Psoas muscle (tissue), 8 donors: Measurements from ENCODE around the gene TRIP10. TPM values are rescaled to one million over a fixed set of nuclear protein-coding genes. Genes with fewer than 3 reads are reported as not detected.
"Not testable (repeated sequence)": the region's sequence is repeated elsewhere in the genome, so short reads cannot be mapped to it uniquely, and the experiment has no call there.

Experiments
- ATAC-seq, 4 donors: fragments of 200-7000 bp; cut with Tn5 transposase; one replicate each; pipeline ENCODE4 v1.9.1; 2020; ENCODE audit warnings: moderate library complexity in 3 of 4, mild to moderate bottlenecking in 2 of 4
- DNase-seq, 2 donors: peaks; one replicate each; pipeline ENCODE4 v3.0.0-alpha.2; 2020
- H3K27ac ChIP-seq: fragments of 200-600 bp; one replicate; pipeline ENCODE4 v1.8.0; 2022
- H3K27me3 ChIP-seq, 3 donors: fragments of 200-600 bp in 1 of 3; one replicate each; pipeline versions ENCODE4 v1.6.1 to v1.8.0; 2013 to 2022; ENCODE audit warnings: low read length in 2 of 3, mild to moderate bottlenecking in 2 of 3, moderate library complexity in 1 of 3; ENCODE audit not compliant: insufficient read depth in 3 of 3
- H3K36me3 ChIP-seq, 2 donors: fragments of 200-600 bp in 1 of 2; one replicate each; pipeline versions ENCODE4 v1.6.1 to v1.8.0; 2013 to 2022; ENCODE audit warnings: low read depth in 1 of 2, mild to moderate bottlenecking in 1 of 2, moderate library complexity in 1 of 2; ENCODE audit not compliant: insufficient read depth in 1 of 2
- H3K4me1 ChIP-seq: fragments of 200-600 bp; one replicate; pipeline ENCODE4 v1.8.0; 2022
- H3K4me3 ChIP-seq: fragments of 200-600 bp; one replicate; pipeline ENCODE4 v1.8.0; 2022; ENCODE audit warnings: mild to moderate bottlenecking
- H3K9me3 ChIP-seq: fragments of 200-600 bp; one replicate; pipeline ENCODE4 v1.8.0; 2022
- CTCF ChIP-seq: fragments of 200-600 bp; IDR thresholded peaks from one replicate; pipeline ENCODE4 v1.8.0; 2022; ENCODE audit warnings: antibody characterized with exemption
- WGBS, 3 donors: extraction: QIAGEN DNeasy Blood & Tissue Kit; methylation state at CpG; one replicate each; pipeline versions ENCODE4 v1.1.6 to v1.1.7; 2013; 5-methylcytosine and 5-hydroxymethylcytosine counted together
- intact Hi-C, 2 donors: fragments of 100-400 bp; cut with DNase I; formaldehyde crosslinking; loops; one replicate each; pipeline versions ENCODE4 v1.11.0 to v1.14.2; 2022
- polyA plus RNA-seq, 3 donors: library from polyadenylated mRNA; stranded (reverse); fragments of 200-250 nt; gene quantifications; one replicate each; pipeline ENCODE4 v1.2.3, GENCODE V29; 2013
- total RNA-seq, 4 donors: library from RNA; stranded (reverse); fragmentation: NEBNext Ultra II Directional in 2 of 4; extraction: Animal tissue kit (Norgen Biotek cat#: 25700) in 2 of 4; gene quantifications; one replicate each; pipeline versions ENCODE4 v1.2.1 to v1.2.4, GENCODE V29; 2021 to 2023
- donor health status: healthy with polysubstance abuse.
- donor health status: DM: no; HTN: no; CAD: no; lungs with moderate emphysema.
- donor health status: Bipolar disorder and iron deficiency.
- donor health status: healthy.
- donor health status: DM: yes; HTN: yes; CAD: no.
- donor health status: DM: no; HTN: no; CAD: no.
- donor health status: DM: no; HTN: no; CAD: no.
- donor health status: DM: yes; HTN: yes; CAD: no.

TRIP10 gene
- total and polyA plus RNA-seq, 7 donors, result 104 to 297 (median 230) TPM

DNA sequence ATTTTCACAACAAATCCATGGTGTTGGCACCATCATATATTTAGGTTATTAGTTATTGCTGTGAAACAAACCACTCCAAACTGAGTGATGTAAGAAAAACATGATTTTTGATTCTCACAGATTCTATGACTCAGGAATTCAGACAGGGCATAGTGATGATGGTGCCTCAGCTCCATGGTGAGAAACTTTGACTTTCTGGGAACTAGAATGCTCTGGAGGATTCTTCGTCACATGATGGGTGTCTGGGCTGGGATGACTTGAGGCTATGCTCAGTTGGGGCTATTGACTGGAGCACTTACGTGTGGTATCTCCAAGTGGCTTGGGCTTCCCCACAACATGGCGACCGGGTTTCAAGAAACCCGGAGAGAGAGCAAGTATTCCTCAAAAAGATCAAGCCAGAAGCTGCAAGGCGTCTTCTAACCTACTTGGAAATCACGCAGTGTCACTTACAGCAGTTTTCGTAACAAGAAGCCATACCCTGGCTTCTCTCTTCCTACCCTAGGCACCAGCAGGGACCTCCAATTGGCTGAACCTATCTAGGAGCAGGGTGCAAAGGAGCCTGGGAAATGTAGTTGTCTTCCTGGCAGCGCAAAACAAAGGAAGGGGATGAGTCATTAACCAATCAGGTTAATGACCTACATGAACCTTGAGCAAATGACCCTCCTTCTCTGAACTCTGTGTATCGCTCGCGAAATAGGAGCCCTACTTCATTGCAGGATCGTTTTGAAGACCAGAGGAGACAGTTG lies 55.4 kb downstream of the TRIP10 start:
- Histone ChIP-seq H3K9me3 (peaks cover 20% of the 10 kb centered on the region), H3K36me3 (no peaks in the 10 kb centered on the region), H3K27me3 (no peaks in the 10 kb centered on the region), H3K4me1 (no peaks in the 10 kb centered on the region), H3K4me3 (no peak overlapping the region), H3K27ac (no peak overlapping the region)
- intact Hi-C loops, result no loop called here
- WGBS, 3 donors, result 64 to 82% (median 66%) methylated on average over 13 of the region's 13 CpGs
- TF ChIP-seq CTCF, result no peak
- no peak for DNase-seq
- ATAC-seq, result no peak

GRCh38 chr19:6796278-6796677 lies 56.8 kb downstream of the TRIP10 start:
- ATAC-seq (no peak), DNase-seq (no peak)
- Histone ChIP-seq H3K4me1 (no peaks in the 10 kb centered on the region), H3K4me3 (no peak overlapping the region), H3K9me3 (peaks cover 20% of the 10 kb centered on the region), H3K36me3 (no peaks in the 10 kb centered on the region), H3K27ac (no peak overlapping the region), H3K27me3 (no peaks in the 10 kb centered on the region)
- no peak for TF ChIP-seq CTCF
- intact Hi-C loops, result no loop called here
- 82 to 89% (median 84%) methylated on average over 4 of the region's 4 CpGs for WGBS, 3 donors

- DNase-seq (no peak), ATAC-seq (no peak)
- Histone ChIP-seq H3K36me3 (no peaks in the 10 kb centered on the region), H3K27ac (no peak overlapping the region), H3K4me3 (no peak overlapping the region), H3K9me3 (peaks cover 20% of the 10 kb centered on the region), H3K27me3 (peaks cover 0 to 3% (median 0%) of the 10 kb centered on the region in 3 donors), H3K4me1 (no peaks in the 10 kb centered on the region)
- intact Hi-C loops, result no loop called here
- WGBS, 3 donors, result 77 to 85% (median 83%) methylated on average over 9 of the region's 9 CpGs
- TF ChIP-seq CTCF, result no peak
Measured at GRCh38 chr19:6797646-6798045, 58.2 kb downstream of the TRIP10 start.

DNA sequence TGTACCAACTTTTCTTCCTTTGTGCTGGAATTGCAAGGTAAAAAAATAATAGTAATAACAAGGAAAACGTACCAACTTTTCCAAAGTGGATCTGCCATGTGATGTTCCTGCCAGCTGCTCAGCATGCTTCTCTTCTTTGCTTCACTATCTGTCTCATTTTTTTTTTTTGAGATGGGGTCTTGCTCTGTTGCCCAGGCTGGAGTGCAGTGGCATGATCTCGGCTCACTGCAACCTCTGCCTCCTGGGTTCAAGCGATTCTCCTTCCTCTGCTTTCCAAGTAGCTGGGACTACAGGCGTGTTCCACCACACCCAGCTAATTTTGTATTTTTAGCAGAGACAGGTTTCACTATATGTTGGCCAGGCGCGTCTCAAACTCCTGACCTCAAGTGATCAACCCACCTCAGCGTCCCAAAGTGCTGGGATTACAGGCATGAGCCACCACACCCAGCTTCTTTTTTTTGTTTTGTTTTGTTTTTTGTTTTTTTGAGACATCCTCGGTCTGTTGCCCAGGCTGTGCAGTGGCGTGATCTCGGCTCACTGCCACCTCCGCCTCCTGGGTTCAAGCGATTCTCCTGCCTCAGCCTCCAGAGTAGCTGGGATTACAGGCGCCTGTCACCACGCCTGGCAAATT lies 60.8 kb downstream of the TRIP10 start:
- H3K27ac ChIP-seq, H3K9me3 ChIP-seq, DNase-seq, H3K4me3 ChIP-seq, H3K4me1 ChIP-seq, ATAC-seq, intact Hi-C loops, H3K36me3 ChIP-seq, H3K27me3 ChIP-seq: not testable (repeated sequence)
- WGBS, 3 donors, result 76 to 81% (median 78%) methylated on average over 14 of the region's 14 CpGs

DNA sequence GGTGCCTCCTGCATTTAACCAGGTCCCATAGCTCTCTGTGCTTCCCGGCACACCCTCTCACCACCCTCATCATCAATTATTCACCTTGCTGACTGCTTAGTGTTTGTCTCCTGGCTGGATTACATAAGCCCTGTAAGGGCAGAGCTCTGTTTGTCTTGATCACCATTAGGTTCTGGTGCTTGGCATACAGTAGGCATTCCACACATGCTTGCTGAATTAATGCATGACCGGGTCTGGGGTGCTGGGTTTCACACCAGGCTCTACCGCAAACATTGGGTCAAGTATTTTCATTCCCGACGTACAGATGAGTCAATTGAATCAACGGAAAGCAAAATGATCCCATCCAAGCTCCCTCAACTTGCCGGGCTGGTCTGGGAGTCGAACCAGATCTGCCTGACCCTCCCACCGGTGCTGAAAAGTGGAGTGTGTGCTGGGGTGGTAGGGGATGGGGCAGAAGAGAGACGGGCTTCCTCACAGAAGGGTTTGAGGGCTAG lies 61.6 kb downstream of the TRIP10 start:
- no peak for ATAC-seq
- intact Hi-C loops, result no loop called here
- 16 to 20% (median 18%) methylated on average over 10 of the region's 10 CpGs for WGBS, 3 donors
- DNase-seq, result no peak
- H3K27me3 ChIP-seq, result peaks cover 0 to 7% (median 3%) of the 10 kb centered on the region in 3 donors
- no peaks in the 10 kb centered on the region for H3K4me1 ChIP-seq
- no peak overlapping the region for H3K27ac ChIP-seq
- no peak for TF ChIP-seq CTCF
- H3K36me3 ChIP-seq, result no peaks in the 10 kb centered on the region
- peaks cover under 1% of the 10 kb centered on the region for H3K9me3 ChIP-seq
- no peak overlapping the region for H3K4me3 ChIP-seq
